ENCODE data around the gene HMSD.

Gene HMSD

DNA sequence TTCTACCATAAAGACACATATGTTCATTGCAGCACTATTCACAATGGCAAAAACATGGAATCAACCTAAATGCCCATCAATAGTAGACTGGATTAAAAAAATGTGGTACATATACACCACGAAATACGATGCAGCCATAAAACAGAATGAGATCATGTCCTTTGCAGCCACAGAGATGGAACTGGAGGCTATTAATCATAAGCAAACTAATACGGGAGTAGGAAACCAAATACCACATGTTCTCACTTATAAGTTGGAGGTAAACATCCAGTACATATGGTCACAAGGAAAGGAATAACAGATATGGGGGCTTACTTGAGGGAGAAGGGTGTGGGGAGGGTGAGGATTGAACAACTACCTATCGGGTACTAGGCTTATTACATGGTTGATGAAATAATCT, 7.7 kb downstream of the HMSD start:
- DNase-seq (ENCODE audit: low read depth): no peak

DNA sequence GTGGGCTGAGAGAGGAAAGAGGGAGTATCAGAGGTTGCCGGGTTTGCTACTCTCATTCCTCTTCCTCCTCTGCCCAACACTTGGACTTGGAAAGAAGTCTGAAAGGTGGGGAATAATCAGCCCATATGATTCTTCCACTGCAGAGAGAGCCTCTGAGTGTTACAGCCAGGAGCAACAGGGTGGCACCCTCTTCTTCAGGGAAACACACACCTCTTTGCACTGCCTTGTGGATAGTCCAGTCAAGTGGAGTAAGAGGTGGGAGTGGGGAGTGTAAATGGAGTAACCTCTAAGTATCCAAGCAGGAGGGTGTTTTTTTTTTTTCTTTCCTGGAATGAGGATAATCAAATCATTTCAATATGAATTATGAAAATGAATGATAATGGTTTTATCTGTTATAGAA, 11.8 kb downstream of the HMSD start:
- no peak for DNase-seq (ENCODE audit: low read depth)

DNA sequence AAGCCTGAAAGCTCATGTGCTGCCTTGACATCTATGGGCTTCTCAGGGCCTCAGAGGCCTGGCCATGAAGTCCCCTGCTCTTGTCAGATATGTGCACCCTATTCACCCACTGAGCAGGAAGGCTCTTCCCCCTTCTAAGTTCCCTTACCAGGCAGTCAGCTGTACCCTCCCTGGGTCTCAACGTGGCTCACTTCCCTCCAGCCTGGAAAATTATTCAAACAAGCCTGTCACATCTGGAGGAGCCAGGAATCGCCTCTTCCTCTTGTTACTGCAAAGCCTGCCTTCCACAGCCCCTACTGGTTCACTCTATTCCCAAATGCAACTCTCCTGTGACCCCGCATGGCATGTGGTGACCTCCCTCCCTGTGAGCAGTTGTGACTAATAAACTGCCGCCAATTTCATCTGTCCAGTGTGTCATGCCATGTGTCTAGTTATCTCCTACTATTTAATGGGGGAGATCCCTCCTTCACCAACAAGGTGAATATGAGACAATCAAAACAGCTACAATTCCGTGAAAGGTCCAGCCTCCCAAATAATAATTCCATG, 12.4 kb downstream of the HMSD start:
- no peak for DNase-seq (ENCODE audit: low read depth)

DNA sequence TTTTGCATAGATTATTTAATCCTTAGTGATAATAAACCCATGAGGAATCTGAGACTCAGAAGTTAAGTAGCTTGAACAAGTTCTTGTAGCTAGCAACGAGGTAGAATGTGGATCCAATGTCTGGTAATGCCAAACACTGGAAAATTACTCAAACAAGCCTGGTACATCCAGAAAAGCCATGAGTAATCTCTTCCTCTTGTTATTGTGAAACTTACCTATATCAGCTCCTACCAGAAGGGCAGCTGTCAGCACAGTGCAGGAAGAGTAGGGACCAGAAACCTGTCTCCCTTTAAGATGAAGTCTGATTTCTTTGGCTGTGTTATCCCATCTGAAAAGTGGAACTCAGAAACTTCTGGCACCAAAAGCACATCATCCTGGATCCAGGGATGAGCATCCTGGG, 13.0 kb downstream of the HMSD start:
- no peak for DNase-seq (ENCODE audit: low read depth)

DNA sequence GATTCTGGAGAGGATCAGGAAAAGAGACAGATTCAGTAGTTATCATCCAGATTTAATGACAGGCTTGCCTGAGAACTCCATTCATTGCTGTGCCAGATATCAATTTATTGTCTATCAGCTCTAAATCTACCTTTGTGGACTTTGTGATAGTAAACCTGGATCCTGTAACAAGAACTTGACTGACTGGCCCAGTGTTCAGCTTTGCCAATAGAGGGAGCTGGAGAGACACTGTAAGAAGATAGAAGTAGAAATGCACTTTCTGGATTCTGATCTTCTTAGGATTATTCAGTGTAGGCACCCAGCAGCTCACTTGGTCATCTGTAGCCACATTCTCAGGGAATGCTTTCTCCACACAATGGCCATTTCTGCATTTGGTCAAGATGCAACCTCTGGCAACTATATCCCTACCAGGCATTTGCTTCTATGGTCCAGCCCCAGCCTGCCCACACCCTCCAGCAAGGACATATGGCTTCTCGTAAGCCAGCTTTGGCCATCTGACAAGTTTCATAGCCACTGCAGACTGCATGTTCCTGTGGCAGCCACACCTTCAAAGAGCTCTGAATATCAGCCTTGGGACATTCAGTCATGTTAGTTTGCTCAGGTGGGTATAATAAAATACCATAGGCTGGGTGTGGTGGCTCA, 14.6 kb downstream of the HMSD start:
- DNase-seq (ENCODE audit: low read depth): no peak

DNA sequence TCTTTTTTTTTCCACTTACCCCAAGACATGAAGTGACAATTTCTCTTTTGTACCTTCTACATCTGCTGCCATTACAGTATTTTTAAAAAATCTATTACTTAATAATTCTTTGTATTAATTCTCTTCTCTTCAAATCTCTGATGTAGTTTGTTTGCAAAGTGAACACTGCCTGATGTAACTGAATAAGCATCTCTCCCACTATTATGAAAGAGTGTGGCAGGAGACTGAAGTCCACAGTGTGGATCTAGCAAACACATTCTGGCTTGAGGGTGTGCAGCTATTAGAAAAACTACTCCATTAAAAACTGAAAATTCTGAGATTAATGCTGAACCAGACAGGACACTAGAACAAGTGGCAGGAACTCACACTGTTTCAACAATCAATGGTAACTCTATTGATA, 15.8 kb downstream of the HMSD start:
- no peak for DNase-seq (ENCODE audit: low read depth)

DNA sequence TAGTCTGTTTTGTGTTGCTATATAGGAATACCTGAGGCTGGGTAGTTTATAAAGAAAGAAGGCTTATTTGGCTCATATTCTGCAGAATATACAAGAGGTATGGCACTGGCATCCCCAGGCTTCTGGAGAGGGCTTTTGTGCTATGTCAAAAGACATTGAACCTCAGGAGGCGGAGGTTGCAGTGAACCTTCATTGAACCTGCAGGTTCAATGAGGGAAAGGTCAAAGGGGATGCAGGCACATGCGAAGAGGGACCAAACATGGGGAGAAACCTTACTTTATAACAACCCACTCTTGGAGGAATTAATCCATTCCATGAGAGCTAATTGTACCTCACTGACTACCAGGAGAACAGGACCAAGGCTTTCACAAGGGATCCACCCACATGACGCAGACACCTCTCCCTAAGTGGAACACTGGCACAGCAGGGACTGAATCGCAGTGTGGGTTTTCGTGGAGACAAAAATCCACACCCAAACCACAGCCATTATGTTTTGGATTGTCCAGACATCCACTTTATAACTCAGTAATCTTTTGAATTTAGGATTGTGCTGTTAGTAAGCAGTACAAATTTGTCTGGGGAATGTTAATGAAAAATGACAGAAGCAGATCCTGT, 16.7 kb downstream of the HMSD start:
- no peak for DNase-seq (ENCODE audit: low read depth)

DNA sequence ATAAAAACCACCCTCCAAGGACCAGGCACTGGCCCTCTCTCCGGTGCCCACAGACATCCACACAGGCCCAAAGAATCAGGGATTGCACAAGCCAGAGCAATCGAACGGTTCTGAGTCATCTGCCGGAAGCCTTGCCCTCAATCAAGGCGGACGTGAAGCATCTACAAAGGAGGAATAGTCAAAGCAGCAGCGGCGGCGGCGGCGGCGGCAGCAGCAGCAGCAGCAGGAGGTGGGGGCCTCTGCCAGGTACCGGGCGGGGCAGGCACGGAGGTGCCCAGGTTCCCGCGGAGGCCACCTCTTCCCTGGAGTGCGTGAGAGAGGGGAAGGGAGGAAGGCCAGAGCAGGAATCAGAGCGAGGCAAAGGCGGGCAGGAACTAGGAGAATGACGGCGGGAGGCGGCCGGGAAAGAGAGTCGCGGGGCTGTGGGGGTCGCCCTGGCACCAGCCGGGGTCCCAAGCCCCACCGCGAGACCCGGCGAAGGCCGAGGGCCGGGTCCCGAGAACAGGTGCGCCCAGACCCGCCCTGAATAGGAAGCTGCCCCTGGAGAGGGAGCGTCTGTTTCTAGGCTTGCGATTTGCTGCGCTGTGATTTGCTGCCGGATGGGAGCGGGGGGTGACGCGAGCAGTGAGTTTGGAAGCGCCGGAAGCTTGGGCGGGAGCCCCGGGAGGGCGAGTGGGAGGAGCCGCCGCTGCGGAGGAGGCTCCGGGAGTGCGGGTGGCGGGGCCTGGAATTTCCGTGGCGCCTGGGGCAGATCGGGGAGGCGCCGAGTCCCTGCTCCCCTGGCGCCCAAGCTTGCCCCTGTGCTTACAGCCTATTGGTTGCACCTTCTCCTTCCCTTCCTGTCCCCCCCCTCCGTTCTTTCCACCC, 21.1 kb downstream of the HMSD start, which contains the start of gene SERPINB8:
SERPINB8 (plus strand) TSS at position 140 of the 867 bp plus-strand sequence. CDS start 8,228 bp downstream, outside the sequence.
- peak; percentile 90 for DNase-seq (ENCODE audit: low read depth)

DNA sequence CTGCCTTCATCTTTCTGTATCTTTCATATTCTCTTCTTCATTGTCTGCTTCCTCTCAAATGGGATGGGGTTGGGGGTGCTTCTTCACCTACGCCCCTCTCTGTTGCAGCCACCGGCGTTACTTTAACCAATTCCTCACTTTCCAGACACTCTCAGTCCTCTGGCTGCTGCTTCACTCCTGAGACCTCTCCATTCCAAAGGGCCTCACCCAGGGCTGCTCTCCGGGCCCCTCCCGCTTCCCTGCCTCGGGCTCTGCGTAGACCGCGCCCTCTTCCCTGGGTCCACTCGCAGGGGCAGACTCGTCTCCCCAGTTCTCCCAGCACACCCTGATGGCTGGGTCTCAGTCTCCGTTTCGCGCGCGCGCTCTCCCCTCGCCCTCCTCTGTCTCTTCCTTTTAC, 21.7 kb downstream of the HMSD start:
- DNase-seq (ENCODE audit: low read depth): no peak

DNA sequence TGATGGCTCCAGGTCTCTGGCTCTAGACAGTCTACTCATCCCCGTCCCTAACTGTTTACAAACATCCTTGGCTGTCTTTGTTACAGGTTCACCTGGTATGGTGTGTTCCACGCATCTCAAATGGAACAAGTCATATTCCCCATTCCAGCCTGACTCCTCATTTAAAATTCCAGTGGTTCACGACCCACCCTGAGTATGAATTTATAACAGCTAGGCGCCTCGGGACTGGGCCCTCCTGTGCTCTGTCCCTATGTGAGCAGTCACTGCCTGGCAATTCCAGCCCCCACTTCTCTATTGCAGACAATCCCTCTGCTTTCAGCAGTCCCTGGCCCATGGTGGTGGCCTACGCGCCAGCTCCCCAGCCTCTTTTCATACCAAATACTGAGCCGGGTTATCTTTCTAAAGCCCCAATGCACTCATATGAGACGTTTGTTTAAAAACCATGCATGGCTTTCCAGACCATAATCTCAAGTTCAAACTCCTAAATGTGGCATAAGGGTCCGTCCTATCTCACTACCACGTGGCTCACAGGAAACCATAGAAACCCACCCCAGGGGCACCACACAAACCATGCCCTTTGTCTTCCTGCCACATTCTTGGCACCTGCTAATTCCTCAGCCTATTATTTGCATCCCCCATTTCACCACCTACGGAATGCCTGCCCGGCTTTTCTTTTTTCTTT, 22.4 kb downstream of the HMSD start:
- no peak for DNase-seq (ENCODE audit: low read depth)

DNA sequence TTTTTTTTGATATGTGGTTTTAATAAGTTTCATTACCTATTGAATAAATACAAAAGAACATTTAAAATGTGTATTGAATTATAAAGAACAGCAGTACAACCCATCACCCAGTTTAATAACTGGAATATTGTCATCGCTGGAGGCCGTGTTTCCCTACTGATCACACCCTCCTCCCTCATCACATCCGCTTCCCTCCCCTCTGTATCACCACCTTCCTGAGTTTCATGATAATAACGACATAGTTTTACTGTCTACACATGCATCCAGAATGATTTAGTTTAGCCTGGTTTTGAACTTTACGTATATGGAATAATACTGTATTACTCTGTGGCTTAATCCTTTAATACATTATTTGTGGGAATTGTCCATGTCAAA, 22.9 kb downstream of the HMSD start:
- no peak for DNase-seq (ENCODE audit: low read depth)

DNA sequence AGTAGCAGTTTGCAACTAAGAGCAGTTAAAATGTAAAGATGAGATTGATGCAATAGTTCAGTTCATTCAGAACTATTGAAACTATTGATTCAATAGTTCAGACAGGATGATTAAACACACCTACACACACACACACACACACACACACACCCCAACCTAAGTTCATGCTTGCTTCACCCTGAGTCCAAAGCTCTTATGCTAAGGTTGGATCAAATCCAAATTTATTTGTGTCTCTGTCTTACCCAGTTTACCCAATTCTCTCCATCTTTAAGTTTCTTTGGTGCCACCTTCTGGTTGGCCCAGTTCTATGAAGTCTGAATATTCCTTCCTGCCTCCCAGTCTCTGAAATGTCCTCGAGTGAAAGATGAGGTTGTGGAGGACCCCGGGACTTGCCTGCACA, 25.9 kb downstream of the HMSD start:
- no peak for DNase-seq (ENCODE audit: low read depth)

DNA sequence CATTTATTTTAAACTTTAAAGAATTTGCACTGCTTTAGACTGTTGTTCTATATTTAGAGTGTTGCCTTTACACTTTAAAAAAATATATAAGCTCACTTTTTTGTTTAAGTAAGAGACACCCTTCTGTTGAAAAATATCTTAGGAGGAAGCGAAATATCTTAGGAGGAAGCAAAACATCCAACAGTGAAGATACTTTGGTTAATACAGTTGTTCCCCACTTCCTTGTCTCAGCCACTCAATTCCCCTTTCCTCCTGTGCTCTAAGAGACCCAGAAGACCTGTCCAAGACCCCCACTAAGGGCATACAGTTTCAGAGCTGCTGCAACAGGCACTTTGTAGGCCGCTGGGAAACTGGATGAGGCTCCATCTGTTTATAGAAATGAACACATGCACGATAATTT, 26.5 kb downstream of the HMSD start:
- no peak for DNase-seq (ENCODE audit: low read depth)

DNA sequence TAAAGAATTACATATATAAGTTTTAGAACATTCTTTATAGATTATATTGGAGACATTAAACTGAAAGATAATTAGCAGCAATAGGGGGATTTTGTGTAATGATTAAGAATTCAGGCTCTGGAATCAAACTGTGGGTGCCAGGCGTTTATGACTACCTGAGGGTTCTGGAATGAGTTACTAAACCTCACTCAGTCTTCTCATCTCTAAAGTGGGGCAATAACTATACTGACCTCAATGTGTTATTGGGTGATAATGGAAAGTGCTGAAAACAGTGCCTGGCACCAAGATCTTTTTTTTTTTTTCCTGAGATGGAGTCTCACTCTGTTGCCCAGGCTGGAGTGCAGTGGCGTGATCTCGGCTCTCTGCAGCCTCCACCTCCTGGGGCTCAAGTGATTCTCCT, 27.9 kb downstream of the HMSD start:
- DNase-seq (ENCODE audit: low read depth): no peak

DNA sequence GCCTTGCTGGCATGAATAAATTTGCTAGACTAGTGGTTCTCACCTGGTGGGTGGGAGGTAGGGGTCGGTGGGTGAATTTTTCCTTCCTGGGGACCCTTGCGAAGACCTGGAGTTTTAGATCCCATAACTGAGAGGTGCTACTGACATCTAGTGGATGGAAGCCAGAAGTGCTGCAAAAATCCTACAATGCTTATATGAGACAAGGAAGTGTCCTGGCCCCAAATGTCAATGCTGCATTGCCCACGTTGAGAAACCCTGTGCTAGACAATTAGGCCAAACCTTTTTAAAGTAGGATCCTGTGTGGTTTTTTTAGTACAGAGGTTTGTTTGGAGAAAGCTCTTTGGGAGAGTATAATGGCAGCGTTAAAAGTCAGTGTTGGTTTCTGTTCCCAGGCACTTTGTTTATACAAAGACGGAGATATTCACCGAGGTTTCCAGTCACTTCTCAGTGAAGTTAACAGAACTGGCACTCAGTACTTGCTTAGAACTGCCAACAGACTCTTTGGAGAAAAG, 30.4 kb downstream of the HMSD start:
- no peak for DNase-seq (ENCODE audit: low read depth)

DNA sequence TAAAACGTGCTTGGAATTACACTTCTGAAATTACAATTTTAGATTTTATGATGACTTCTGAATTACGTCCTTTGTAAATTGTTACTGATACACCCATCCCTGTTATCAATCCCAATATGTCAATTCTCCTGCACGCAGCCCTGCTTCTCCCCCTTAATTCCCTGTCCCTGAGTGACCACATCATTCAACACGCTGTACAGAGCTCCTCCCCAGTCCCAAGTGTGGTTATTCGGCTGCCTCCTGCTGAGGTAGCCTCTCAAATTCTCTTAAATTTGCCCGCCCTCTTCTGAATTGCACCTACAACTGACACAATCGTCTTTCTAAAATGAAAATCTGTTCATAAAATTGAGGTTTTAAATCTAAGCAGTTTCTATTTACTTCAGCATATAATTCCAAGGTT, 30.9 kb downstream of the HMSD start:
- DNase-seq (ENCODE audit: low read depth): no peak

DNA sequence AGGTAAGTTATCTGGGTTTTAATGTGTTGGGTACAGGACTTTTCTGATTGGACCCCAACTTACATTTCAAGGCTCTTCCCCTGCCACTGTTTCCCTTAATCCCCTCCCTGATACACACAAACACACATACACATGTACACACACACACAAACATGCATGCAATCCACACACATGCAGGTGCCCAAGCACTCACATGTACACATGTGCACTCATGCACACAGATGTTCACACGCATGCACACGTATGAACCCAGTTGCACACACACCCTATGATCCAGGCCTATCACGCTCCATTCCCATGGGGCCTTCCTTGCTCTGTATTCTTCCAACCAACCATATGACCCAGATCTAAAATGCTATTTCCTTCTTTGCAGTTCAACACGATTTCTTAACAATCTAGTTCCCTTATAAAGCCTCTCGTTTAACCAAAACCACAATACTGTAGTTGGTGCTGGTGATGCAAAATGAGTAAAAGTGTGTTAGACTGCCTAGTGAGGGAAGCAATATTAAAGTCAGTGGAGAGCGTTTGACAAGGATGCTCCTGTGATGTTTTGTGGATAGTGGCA, 31.9 kb downstream of the HMSD start:
- no peak for DNase-seq (ENCODE audit: low read depth)

DNA sequence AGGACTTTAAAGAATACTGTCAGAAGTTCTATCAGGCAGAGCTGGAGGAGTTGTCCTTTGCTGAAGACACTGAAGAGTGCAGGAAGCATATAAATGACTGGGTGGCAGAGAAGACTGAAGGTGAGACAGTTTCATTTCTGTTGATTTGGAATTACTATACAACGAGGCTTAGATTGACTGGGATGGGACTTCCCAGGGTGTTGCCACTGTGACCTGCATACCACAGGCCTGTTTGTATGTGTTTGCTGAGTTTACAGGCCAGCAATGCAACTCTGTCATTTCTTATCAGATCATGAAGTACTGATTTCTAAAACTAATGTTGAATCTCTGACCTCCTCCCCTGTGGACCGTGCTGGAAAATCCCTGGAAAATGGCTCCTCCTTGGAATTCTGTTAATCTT, 32.6 kb downstream of the HMSD start:
- no peak for DNase-seq (ENCODE audit: low read depth)

DNA sequence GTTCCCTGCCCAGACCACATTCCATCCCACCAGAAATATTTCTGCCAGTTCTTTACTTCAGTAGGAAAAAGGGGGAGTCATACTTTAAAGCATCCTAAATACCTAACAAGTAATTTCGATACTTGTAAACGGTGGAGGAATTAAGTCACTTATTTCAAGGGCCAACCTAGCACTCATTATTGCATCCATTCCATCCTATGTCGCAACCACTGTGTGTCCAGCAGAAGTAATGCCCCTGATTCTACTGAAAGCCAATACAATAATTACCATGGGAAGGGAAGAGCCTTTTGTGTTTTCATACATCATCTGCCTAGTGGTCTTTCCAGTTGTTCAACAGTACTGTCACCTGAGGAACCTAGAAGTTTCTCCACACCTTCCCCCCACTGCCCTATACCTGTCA, 33.3 kb downstream of the HMSD start:
- no peak for DNase-seq (ENCODE audit: low read depth)

DNA sequence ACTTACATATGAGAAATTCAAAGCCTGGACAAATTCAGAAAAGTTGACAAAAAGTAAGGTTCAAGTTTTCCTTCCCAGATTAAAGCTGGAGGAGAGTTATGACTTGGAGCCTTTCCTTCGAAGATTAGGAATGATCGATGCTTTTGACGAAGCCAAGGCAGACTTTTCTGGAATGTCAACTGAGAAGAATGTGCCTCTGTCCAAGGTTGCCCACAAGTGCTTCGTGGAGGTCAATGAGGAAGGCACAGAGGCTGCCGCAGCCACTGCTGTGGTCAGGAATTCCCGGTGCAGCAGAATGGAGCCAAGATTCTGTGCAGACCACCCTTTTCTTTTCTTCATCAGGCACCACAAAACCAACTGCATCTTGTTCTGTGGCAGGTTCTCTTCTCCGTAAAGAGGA, 37.8 kb downstream of the HMSD start:
- no peak for DNase-seq (ENCODE audit: low read depth)

DNA sequence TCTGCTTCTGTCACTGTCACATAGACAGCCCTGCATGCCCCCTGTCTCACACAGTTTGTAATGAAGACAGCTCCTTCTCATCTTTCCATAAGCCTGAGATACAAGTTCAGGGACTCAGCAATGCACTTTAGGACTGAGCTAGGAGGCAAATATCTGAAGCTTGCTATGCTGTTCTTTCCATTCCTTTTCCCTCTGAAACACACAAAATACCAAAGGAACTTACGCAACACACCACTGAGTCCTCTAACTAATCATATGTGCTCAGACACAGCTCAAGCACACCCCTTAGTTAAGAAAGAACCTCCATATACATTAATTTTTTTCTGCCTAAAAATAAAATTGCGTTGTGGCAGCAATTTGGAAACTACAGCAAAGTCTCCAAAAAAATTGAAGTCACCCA, 38.6 kb downstream of the HMSD start:
- DNase-seq (ENCODE audit: low read depth): no peak

DNA sequence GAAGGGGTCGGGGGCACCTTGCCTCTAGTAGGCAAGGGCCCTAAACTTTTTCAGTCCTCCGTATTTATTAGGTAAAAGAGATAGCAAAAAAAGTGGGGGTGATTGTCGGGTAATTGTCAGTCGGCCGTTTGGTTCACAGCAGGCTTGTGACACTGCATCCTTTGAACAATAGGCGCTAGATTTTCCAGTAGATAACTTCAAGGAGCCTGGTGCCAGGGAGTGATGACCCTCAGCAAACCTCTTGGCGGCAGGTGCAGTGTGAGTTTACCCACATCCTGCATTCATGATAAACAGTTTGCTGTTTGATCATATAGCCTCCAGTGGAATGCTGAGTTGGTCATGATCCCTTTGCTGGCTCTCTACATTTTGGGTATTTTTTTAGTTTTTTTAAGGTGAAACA, 43.6 kb downstream of the HMSD start:
- DNase-seq (ENCODE audit: low read depth): no peak

Data from stromal cell of bone marrow (primary cell).